KMS-11 (cell line): ENCODE data around the gene MYADML2.

Experiments
- H2AFZ ChIP-seq: fragments of 200-600 bp; sonication (generic); 2 replicates; pipeline ENCODE4 v1.6.1; 2016; ENCODE audit warnings: antibody characterized with exemption, mixed run types, low read depth
- H3K27ac ChIP-seq: fragments of 200-600 bp; sonication (generic); 2 replicates; pipeline ENCODE4 v1.6.1; 2016; ENCODE audit warnings: mild to moderate bottlenecking, mixed run types
- H3K27me3 ChIP-seq: fragments of 200-600 bp; sonication (generic); 2 replicates; pipeline ENCODE4 v1.6.1; 2017; ENCODE audit warnings: mild to moderate bottlenecking, low read depth, mixed run types, moderate library complexity; ENCODE audit not compliant: insufficient read depth
- H3K36me3 ChIP-seq: fragments of 200-600 bp; sonication (generic); 2 replicates; pipeline ENCODE4 v1.6.1; 2017; ENCODE audit warnings: mild to moderate bottlenecking, mixed run types; ENCODE audit not compliant: insufficient read depth
- H3K4me1 ChIP-seq: fragments of 200-600 bp; sonication (generic); 2 replicates; pipeline ENCODE4 v1.6.1; 2016; ENCODE audit warnings: mild to moderate bottlenecking, low read depth, mixed run types; ENCODE audit not compliant: poor library complexity, severe bottlenecking
- H3K4me2 ChIP-seq: fragments of 200-600 bp; sonication (generic); 2 replicates; pipeline ENCODE4 v1.7.0; 2016; ENCODE audit warnings: mild to moderate bottlenecking, mixed run types
- H3K4me3 ChIP-seq: fragments of 200-600 bp; sonication (generic); IDR thresholded peaks from 2 replicates; pipeline ENCODE4 v1.6.1; 2017; ENCODE audit warnings: low read depth, low read length, mixed read lengths; ENCODE audit not compliant: insufficient read depth
- H3K79me2 ChIP-seq: fragments of 200-600 bp; sonication (generic); 2 replicates; pipeline ENCODE4 v1.6.1; 2016; ENCODE audit warnings: low read depth, mixed run types; ENCODE audit not compliant: insufficient read depth
- H3K9ac ChIP-seq: fragments of 200-600 bp; sonication (generic); 2 replicates; pipeline ENCODE4 v1.6.1; 2016; ENCODE audit warnings: mild to moderate bottlenecking, mixed run types
- H4K20me1 ChIP-seq: fragments of 200-600 bp; sonication (generic); 2 replicates; pipeline ENCODE4 v1.6.1; 2016; ENCODE audit warnings: mild to moderate bottlenecking, mixed run types; ENCODE audit not compliant: insufficient read depth
- CTCF ChIP-seq: fragments of 200-600 bp; sonication (generic); conservative IDR thresholded peaks from 2 replicates; pipeline ENCODE4 v1.6.1; 2017; ENCODE audit warnings: low read depth, mild to moderate bottlenecking, antibody characterized with exemption, low read length, moderate library complexity, mixed read lengths

Gene MYADML2

GRCh38 chr17:81898885-81899284 is 48.1 kb downstream of the MYADML2 start:
- Histone ChIP-seq H3K36me3 (no peaks in the 10 kb centered on the region), H3K9ac (no peak overlapping the region)

GRCh38 chr17:81898029-81898866 is 48.8 kb downstream of the MYADML2 start:
- Histone ChIP-seq H3K27ac (no peak overlapping the region), H3K9ac (no peak overlapping the region), H3K4me2 (no peak overlapping the region), H3K36me3 (no peaks in the 10 kb centered on the region), H3K27me3 (no peaks in the 10 kb centered on the region), H2AFZ (no peak overlapping the region), H3K4me3 (no peak overlapping the region), H4K20me1 (no peaks in the 10 kb centered on the region), H3K79me2 (peaks cover under 1% of the 10 kb centered on the region; the same call in 1 of the 2 replicates), H3K4me1 (no peaks in the 10 kb centered on the region)
- TF ChIP-seq CTCF, result no peak

More at GRCh38 chr17:81898885-81899284, 48.1 kb downstream of the MYADML2 start:
- Histone ChIP-seq H3K79me2 (no peaks in the 10 kb centered on the region), H3K27me3 (no peaks in the 10 kb centered on the region), H3K4me2 (no peak overlapping the region), H3K4me3 (no peak overlapping the region), H3K27ac (no peak overlapping the region), H4K20me1 (no peaks in the 10 kb centered on the region), H3K4me1 (no peaks in the 10 kb centered on the region), H2AFZ (no peak overlapping the region)
- no peak for TF ChIP-seq CTCF

GRCh38 chr17:81895400-81895799 is 51.6 kb downstream of the MYADML2 start:
- Histone ChIP-seq H3K4me1 (peaks cover 7% of the 10 kb centered on the region), H2AFZ (no peak overlapping the region), H3K27ac (no peak overlapping the region), H3K9ac (no peak overlapping the region), H3K27me3 (no peaks in the 10 kb centered on the region), H3K4me3 (no peak overlapping the region), H4K20me1 (no peaks in the 10 kb centered on the region), H3K4me2 (no peak overlapping the region), H3K79me2 (peaks cover 20% of the 10 kb centered on the region), H3K36me3 (peaks cover 2% of the 10 kb centered on the region; the same call in 1 of the 2 replicates)
- no peak for TF ChIP-seq CTCF

- Histone ChIP-seq H3K79me2 (peaks cover 60% of the 10 kb centered on the region), H3K27me3 (no peaks in the 10 kb centered on the region), H4K20me1 (no peaks in the 10 kb centered on the region; the same call in 1 of the 2 replicates), H3K4me2 (no peak overlapping the region), H3K9ac (peak overlapping the region; percentile 94), H3K27ac (peak overlapping the region; percentile 73), H3K4me3 (no peak overlapping the region), H2AFZ (no peak overlapping the region), H3K4me1 (peaks cover 22% of the 10 kb centered on the region), H3K36me3 (peaks cover 39% of the 10 kb centered on the region; the same call in 1 of the 2 replicates)
- TF ChIP-seq CTCF, result no peak
These were observed 55.8 kb downstream of the MYADML2 start for GRCh38 chr17:81891303-81891552.
